Measurements from ENCODE around the gene EFNA5.

Gene EFNA5

DNA sequence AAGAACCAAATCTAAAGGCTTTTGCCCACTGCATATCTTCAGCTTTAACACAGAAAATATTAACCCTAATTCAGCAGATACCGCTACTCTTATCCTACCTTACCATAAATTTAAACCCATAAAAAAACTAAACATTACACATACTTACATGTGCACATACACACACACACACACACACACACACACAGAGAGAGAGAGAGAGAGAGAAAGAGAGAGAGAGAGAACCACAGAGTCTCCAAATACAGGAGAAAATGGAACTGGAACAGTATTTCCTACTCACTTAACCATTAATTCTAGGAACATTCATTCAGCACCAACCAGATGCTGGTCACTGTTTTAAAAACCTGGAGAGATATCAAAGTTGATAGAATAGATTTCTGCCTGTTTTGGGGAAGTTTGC is 53.7 kb downstream of the EFNA5 start:
- Histone ChIP-seq H2AFZ (ENCODE audit: low read length) (no peak overlapping the region), H3K9me3 (ENCODE audit: low read length) (0 out of 2 replicates have a peak, but pooled peaks cover 2% of the 10 kb centered on the region), H3K27ac (ENCODE audit: low read depth, low read length, poor library complexity, severe bottlenecking) (no peak overlapping the region), H4K20me1 (ENCODE audit: insufficient read depth, low read length) (no peaks in the 10 kb centered on the region), H3F3A (ENCODE audit: insufficient read depth, low read length) (no peaks in the 10 kb centered on the region), H3K9me2 (ENCODE audit: low read depth, low read length) (no peaks in the 10 kb centered on the region), H3K79me2 (ENCODE audit: insufficient read depth, low read length) (no peaks in the 10 kb centered on the region), H3K27me3 (ENCODE audit: insufficient read depth, low read length) (no peaks in the 10 kb centered on the region), H3K36me3 (ENCODE audit: insufficient read depth, low read length) (no peaks in the 10 kb centered on the region), H3K4me2 (ENCODE audit: low read length) (no peak overlapping the region), H3K9ac (ENCODE audit: low read length) (no peak overlapping the region), H3K4me1 (ENCODE audit: insufficient read depth, low read length, severe bottlenecking) (no peaks in the 10 kb centered on the region), H3K4me3 (ENCODE audit: low read depth, low read length, poor library complexity, severe bottlenecking) (no peak overlapping the region)
- TF ChIP-seq EZH2 (IDR thresholded peaks at IDR 0.05; ENCODE audit: borderline replicate concordance, low read length): no peak

DNA sequence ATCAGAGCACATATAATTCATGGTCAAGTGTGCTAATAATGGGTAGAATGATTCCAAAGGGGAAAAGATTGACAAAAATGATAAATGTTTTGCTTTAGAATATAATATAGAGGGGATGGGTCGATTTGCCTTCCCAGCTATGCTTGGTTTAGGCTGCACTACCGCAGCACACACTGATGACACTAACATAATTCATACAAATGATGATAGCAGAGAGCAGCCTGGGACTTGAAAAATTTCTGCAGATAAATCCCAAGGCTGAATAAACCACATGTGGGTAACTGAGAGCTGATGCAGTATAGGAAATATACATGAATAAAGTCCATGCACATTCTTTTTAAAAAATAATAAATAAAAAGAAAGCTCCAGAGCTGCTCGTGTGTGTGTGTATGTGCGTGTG is 54.5 kb downstream of the EFNA5 start:
- Histone ChIP-seq H3K27me3 (ENCODE audit: insufficient read depth, low read length) (no peaks in the 10 kb centered on the region), H3K79me2 (ENCODE audit: insufficient read depth, low read length) (no peaks in the 10 kb centered on the region), H4K20me1 (ENCODE audit: insufficient read depth, low read length) (no peaks in the 10 kb centered on the region), H3K4me3 (ENCODE audit: low read depth, low read length, poor library complexity, severe bottlenecking) (no peak overlapping the region), H3K4me2 (ENCODE audit: low read length) (no peak overlapping the region), H3F3A (ENCODE audit: insufficient read depth, low read length) (no peaks in the 10 kb centered on the region), H3K9ac (ENCODE audit: low read length) (no peak overlapping the region), H2AFZ (ENCODE audit: low read length) (no peak overlapping the region), H3K4me1 (ENCODE audit: insufficient read depth, low read length, severe bottlenecking) (no peaks in the 10 kb centered on the region), H3K9me3 (ENCODE audit: low read length) (no peaks in the 10 kb centered on the region), H3K36me3 (ENCODE audit: insufficient read depth, low read length) (no peaks in the 10 kb centered on the region), H3K27ac (ENCODE audit: low read depth, low read length, poor library complexity, severe bottlenecking) (no peak overlapping the region), H3K9me2 (ENCODE audit: low read depth, low read length) (no peaks in the 10 kb centered on the region)
- TF ChIP-seq, protein P1, sequence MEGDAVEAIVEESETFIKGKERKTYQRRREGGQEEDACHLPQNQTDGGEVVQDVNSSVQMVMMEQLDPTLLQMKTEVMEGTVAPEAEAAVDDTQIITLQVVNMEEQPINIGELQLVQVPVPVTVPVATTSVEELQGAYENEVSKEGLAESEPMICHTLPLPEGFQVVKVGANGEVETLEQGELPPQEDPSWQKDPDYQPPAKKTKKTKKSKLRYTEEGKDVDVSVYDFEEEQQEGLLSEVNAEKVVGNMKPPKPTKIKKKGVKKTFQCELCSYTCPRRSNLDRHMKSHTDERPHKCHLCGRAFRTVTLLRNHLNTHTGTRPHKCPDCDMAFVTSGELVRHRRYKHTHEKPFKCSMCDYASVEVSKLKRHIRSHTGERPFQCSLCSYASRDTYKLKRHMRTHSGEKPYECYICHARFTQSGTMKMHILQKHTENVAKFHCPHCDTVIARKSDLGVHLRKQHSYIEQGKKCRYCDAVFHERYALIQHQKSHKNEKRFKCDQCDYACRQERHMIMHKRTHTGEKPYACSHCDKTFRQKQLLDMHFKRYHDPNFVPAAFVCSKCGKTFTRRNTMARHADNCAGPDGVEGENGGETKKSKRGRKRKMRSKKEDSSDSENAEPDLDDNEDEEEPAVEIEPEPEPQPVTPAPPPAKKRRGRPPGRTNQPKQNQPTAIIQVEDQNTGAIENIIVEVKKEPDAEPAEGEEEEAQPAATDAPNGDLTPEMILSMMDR (IDR thresholded peaks at IDR 0.05; ENCODE audit: low read length): no peak
- TF ChIP-seq EZH2 (IDR thresholded peaks at IDR 0.05; ENCODE audit: borderline replicate concordance, low read length): no peak

DNA sequence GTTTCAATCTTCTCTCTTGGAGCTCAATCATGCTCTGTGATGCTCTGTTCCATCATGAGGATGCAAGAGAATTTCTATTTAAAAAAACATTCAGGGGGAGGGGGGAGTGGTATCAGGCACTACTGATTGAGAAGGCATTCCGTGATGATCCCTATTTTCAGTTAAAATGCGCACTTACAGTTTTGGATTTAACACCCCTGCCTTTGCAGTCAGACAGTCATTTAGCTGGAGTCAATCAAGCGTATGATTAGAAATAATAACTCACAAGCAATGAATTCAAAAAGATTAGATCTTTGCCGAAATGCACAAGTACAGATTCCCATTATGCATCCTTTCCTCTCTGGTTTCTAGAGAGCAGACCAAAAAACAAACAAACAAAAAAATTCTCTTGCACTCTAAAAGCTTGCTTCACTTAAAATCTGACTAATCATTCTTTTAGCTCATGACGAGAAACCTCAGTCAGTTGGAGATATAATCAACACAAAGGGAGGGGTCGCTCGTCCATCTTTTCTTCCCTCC is 55.4 kb downstream of the EFNA5 start:
- TF ChIP-seq, protein P1 (IDR thresholded peaks at IDR 0.05; ENCODE audit: low read length): no peak
- TF ChIP-seq EZH2 (IDR thresholded peaks at IDR 0.05; ENCODE audit: borderline replicate concordance, low read length): no peak
- H3K9ac ChIP-seq (ENCODE audit: low read length): no peak overlapping the region
- no peak overlapping the region for H3K4me2 ChIP-seq (ENCODE audit: low read length)
- H3K36me3 ChIP-seq (ENCODE audit: insufficient read depth, low read length): no peaks in the 10 kb centered on the region
- H3K27ac ChIP-seq (ENCODE audit: low read depth, low read length, poor library complexity, severe bottlenecking): no peak overlapping the region
- no peaks in the 10 kb centered on the region for H3K9me2 ChIP-seq (ENCODE audit: low read depth, low read length)
- H3K9me3 ChIP-seq (ENCODE audit: low read length): no peaks in the 10 kb centered on the region
- no peaks in the 10 kb centered on the region for H4K20me1 ChIP-seq (ENCODE audit: insufficient read depth, low read length)
- no peak overlapping the region for H2AFZ ChIP-seq (ENCODE audit: low read length)
- H3K4me3 ChIP-seq (ENCODE audit: low read depth, low read length, poor library complexity, severe bottlenecking): no peak overlapping the region
- H3K27me3 ChIP-seq (ENCODE audit: insufficient read depth, low read length): no peaks in the 10 kb centered on the region
- H3K79me2 ChIP-seq (ENCODE audit: insufficient read depth, low read length): no peaks in the 10 kb centered on the region
- H3K4me1 ChIP-seq (ENCODE audit: insufficient read depth, low read length, severe bottlenecking): no peaks in the 10 kb centered on the region
- no peaks in the 10 kb centered on the region for H3F3A ChIP-seq (ENCODE audit: insufficient read depth, low read length)

DNA sequence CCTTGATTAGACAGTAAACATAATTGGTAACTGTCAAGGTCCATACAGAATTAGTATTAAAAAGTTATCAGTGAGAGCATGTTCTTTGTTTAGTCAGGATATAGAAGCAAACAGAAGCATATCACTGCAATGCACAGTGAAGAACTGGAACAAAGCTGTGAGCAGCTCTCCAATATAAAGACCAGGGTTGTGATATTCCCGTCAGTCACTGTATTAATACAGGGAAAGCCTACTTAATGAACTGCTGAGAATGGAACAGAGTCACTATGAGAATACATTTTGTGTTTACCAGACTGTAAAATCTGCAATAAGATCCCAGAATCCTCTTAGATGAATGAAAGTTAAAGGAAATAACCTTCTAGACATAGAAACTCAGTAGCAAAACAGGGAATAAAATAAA is 58.2 kb downstream of the EFNA5 start:
- H3K27ac ChIP-seq (ENCODE audit: low read depth, low read length, poor library complexity, severe bottlenecking): no peak overlapping the region
- H3K79me2 ChIP-seq (ENCODE audit: insufficient read depth, low read length): no peaks in the 10 kb centered on the region
- H3F3A ChIP-seq (ENCODE audit: insufficient read depth, low read length): no peaks in the 10 kb centered on the region
- H3K36me3 ChIP-seq (ENCODE audit: insufficient read depth, low read length): no peaks in the 10 kb centered on the region
- no peak overlapping the region for H2AFZ ChIP-seq (ENCODE audit: low read length)
- peaks cover 10% of the 10 kb centered on the region for H3K4me1 ChIP-seq (ENCODE audit: insufficient read depth, low read length, severe bottlenecking)
- H4K20me1 ChIP-seq (ENCODE audit: insufficient read depth, low read length): no peaks in the 10 kb centered on the region
- no peaks in the 10 kb centered on the region for H3K9me2 ChIP-seq (ENCODE audit: low read depth, low read length)
- no peak overlapping the region for H3K4me2 ChIP-seq (ENCODE audit: low read length)
- no peaks in the 10 kb centered on the region for H3K27me3 ChIP-seq (ENCODE audit: insufficient read depth, low read length)
- no peak overlapping the region for H3K4me3 ChIP-seq (ENCODE audit: low read depth, low read length, poor library complexity, severe bottlenecking)
- TF ChIP-seq, protein P1 (IDR thresholded peaks at IDR 0.05; ENCODE audit: low read length): no peak
- TF ChIP-seq EZH2 (IDR thresholded peaks at IDR 0.05; ENCODE audit: borderline replicate concordance, low read length): no peak
- H3K9ac ChIP-seq (ENCODE audit: low read length): no peak overlapping the region
- no peaks in the 10 kb centered on the region for H3K9me3 ChIP-seq (ENCODE audit: low read length)

Measured in OCI-LY1 (cell line).